BJ (cell line): ENCODE results near the gene PTH2. TPM values are rescaled to one million over a fixed set of nuclear protein-coding genes. Genes with fewer than 3 reads are reported as not detected.

ENCODE experiments used
- CTCF ChIA-PET: fragments of 350-600 bp; formaldehyde crosslinking; extraction: SDS; loops from one replicate; lab custom pipeline; 2021; ENCODE audit warnings: antibody characterized with exemption, inconsistent platforms; lab: Yijun Ruan, JAX
- POLR2A ChIA-PET: fragments of 300-600 bp; sonication (Branson Sonifier 250); formaldehyde crosslinking; extraction: SDS; loops from one replicate; lab custom pipeline; 2021; ENCODE audit warnings: antibody characterized with exemption; lab: Charles Lee
- DNase-seq: peaks from one replicate; pipeline ENCODE4 v3.0.0-alpha.2; 2011; ENCODE audit warnings: low read depth
- H3K27me3 ChIP-seq: 2 replicates; pipeline ENCODE4 v1.6.0; 2011; ENCODE audit warnings: low read length; ENCODE audit not compliant: control insufficient read depth, insufficient read depth
- H3K36me3 ChIP-seq: 2 replicates; pipeline ENCODE4 v1.5.1; 2011; ENCODE audit warnings: low read length; ENCODE audit not compliant: control insufficient read depth, insufficient read depth
- H3K4me3 ChIP-seq: 2 replicates; pipeline ENCODE4 v1.5.1; 2011; ENCODE audit warnings: low read depth, mild to moderate bottlenecking, control low read depth, low read length
- CTCF ChIP-seq: IDR thresholded peaks from 2 replicates; pipeline ENCODE4 v1.5.1; 2011; ENCODE audit warnings: low read depth, mild to moderate bottlenecking, control low read depth, inconsistent platforms, low read length, moderate library complexity; ENCODE audit not compliant: insufficient read depth
- polyA plus RNA-seq: library from polyadenylated mRNA; depleted of rRNA; stranded (reverse); fragments of >200 nt; gene quantifications from 2 replicates; pipeline ENCODE4 v1.2.3, GENCODE V29; 2011

The PTH2 gene
- polyA plus RNA-seq, 1 experiment: not detected

GRCh38 chr19:49390131-49390928 is 32.9 kb downstream of the PTH2 start:
- Histone ChIP-seq H3K27me3 (peaks cover 6% of the 10 kb centered on the region), H3K4me3 (no peak overlapping the region), H3K36me3 (no peaks in the 10 kb centered on the region)
- TF ChIP-seq CTCF: no peak
- DNase-seq: no peak
- CTCF ChIA-PET: interaction anchor here (0.6 to 3.7 kb wide), 15 partner anchors 8 to 128 kb away, joined by 3 to 18 read pairs (median 4); partner anchors contain the start of gene SLC17A7
- POLR2A ChIA-PET: no interaction called here

- ChIA-PET POLR2A (no interaction called here), CTCF (interaction anchor here (0.6 to 3.7 kb wide), 7 partner anchors 9 to 127 kb away, joined by 3 to 18 read pairs (median 4); no protein-coding TSS in a partner anchor)
- no peak overlapping the region for H3K4me3 ChIP-seq
- no peaks in the 10 kb centered on the region for H3K36me3 ChIP-seq
- no peak for DNase-seq
- TF ChIP-seq CTCF: no peak
- peaks cover 4% of the 10 kb centered on the region for H3K27me3 ChIP-seq
Observed at GRCh38 chr19:49389406-49389805, 33.8 kb downstream of the PTH2 start.

GRCh38 chr19:49387936-49388372 is 35.3 kb downstream of the PTH2 start, which contains the start of gene KASH5:
Gene KASH5 (plus strand): TSS chr19:49388249. CDS start chr19:49390884, 2,635 bp downstream.
- ChIA-PET POLR2A (no interaction called here), CTCF (no interaction called here)
- DNase-seq: no peak
- no peak for TF ChIP-seq CTCF
- no peak within 1 kb of the TSS for H3K4me3 ChIP-seq
- peaks cover 2% of the 10 kb centered on the region; the same call in 1 of the 2 replicates for H3K27me3 ChIP-seq
- no peaks in the 10 kb centered on the region for H3K36me3 ChIP-seq

- Histone ChIP-seq H3K4me3 (no peak overlapping the region), H3K27me3 (no peaks in the 10 kb centered on the region), H3K36me3 (no peaks in the 10 kb centered on the region)
- no peak for TF ChIP-seq CTCF
- DNase-seq: no peak
- POLR2A ChIA-PET: interaction anchor here (0.7 kb wide), 1 partner anchor 75 kb away, joined by 6 read pairs; no protein-coding TSS in a partner anchor
- CTCF ChIA-PET: interaction anchor here (1.8 kb wide), 1 partner anchor 9 kb away, joined by 8 read pairs; no protein-coding TSS in a partner anchor
Observed at GRCh38 chr19:49383599-49383998, 39.6 kb downstream of the PTH2 start.

- TF ChIP-seq CTCF: no peak
- ChIA-PET POLR2A (no interaction called here), CTCF (interaction anchor here (0.9 to 1.8 kb wide), 3 partner anchors 9 to 59 kb away, joined by 3 to 8 read pairs (median 3); no protein-coding TSS in a partner anchor)
- H3K4me3 ChIP-seq: no peak overlapping the region
- no peak for DNase-seq
- H3K27me3 ChIP-seq: no peaks in the 10 kb centered on the region
- H3K36me3 ChIP-seq: no peaks in the 10 kb centered on the region
Observed at GRCh38 chr19:49382639-49383038, 40.6 kb downstream of the PTH2 start.
